Midbrain (tissue), 1 donor: ENCODE measurements around the gene DNAH11.
"Not testable (repeated sequence)": the region's sequence is repeated elsewhere in the genome, so short reads cannot be mapped to it uniquely, and the experiment has no call there.

ENCODE experiments used
- DNase-seq: peaks from one replicate; lab custom pipeline; 2025; lab: John Stamatoyannopoulos, UW

Gene DNAH11

GRCh38 chr7:21718391-21718790 is 175.6 kb downstream of the DNAH11 start:
- no peak for DNase-seq

- DNase-seq: no peak
Measured at GRCh38 chr7:21719846-21720245, 177.0 kb downstream of the DNAH11 start.

GRCh38 chr7:21722371-21722770 is 179.5 kb downstream of the DNAH11 start:
- no peak for DNase-seq

GRCh38 chr7:21724562-21724961 is 181.7 kb downstream of the DNAH11 start:
- no peak for DNase-seq

DNA sequence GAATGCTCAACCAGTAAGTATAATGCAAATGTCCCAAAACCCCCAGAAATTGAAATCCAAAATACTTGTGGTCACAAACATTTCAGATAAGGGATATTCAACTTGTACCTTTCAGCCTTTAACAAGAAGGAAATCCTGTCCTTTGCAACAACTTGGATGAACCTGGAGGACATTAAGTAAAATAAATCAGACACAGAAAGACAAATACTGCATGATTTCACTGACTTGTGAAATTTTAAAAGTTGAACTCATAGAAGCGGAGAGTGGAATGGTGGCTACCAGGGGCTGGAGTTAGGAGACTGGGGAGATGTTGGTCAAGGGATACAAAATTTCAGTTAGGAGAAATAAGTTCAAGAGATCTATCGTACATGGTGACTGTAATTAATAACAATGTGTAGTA is 187.6 kb downstream of the DNAH11 start:
- DNase-seq: no peak

DNA sequence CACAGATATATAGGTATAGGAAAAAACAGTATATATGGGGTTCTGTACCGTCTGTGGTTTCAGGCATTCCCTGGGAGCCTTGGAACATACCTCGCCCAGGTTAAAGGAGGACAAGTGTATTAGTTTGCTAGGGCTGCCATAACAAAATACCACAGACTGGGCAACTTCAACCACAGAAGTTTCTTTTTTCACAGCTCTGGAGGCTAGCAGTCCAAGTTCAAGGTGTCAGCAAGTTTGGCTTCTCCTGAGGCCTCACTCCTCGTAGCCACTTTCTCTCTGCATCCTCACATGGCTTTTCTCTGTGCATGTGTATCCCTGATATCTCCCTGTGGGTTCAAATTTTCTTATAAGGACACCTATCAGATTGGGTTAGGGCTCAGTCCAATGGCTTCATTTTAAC is 189.1 kb downstream of the DNAH11 start:
- no peak for DNase-seq

GRCh38 chr7:21732956-21733355 is 190.1 kb downstream of the DNAH11 start:
- DNase-seq: not testable (repeated sequence)

- DNase-seq: no peak
Measured at GRCh38 chr7:21733837-21734236, 191.0 kb downstream of the DNAH11 start.

GRCh38 chr7:21743493-21743892 is 200.7 kb downstream of the DNAH11 start:
- no peak for DNase-seq

- no peak for DNase-seq
Measured at GRCh38 chr7:21746949-21747348, 204.1 kb downstream of the DNAH11 start.

GRCh38 chr7:21747806-21748205 is 205.0 kb downstream of the DNAH11 start:
- no peak for DNase-seq

GRCh38 chr7:21749378-21749777 is 206.5 kb downstream of the DNAH11 start:
- no peak for DNase-seq

DNA sequence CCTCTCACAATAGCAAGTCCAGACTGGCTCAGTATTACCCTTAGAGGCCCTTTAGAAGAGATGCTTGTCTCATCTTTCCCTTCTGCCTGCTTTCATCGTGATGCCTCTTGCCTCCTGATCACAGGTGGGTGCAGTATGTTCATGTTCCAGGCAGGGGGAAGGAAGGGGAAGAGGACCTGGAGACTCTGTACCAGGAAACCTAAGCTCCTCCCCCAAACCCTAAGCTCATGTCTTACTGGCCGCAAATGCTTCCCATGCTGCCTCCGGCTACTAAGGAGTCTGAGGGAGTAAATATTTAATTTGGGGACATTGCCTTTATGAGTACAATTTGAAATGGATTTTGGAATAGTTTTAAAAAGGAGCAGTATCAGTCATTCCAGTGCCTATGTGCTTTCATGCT is 210.2 kb downstream of the DNAH11 start:
- no peak for DNase-seq

GRCh38 chr7:21754963-21755362 is 212.1 kb downstream of the DNAH11 start:
- no peak for DNase-seq

DNA sequence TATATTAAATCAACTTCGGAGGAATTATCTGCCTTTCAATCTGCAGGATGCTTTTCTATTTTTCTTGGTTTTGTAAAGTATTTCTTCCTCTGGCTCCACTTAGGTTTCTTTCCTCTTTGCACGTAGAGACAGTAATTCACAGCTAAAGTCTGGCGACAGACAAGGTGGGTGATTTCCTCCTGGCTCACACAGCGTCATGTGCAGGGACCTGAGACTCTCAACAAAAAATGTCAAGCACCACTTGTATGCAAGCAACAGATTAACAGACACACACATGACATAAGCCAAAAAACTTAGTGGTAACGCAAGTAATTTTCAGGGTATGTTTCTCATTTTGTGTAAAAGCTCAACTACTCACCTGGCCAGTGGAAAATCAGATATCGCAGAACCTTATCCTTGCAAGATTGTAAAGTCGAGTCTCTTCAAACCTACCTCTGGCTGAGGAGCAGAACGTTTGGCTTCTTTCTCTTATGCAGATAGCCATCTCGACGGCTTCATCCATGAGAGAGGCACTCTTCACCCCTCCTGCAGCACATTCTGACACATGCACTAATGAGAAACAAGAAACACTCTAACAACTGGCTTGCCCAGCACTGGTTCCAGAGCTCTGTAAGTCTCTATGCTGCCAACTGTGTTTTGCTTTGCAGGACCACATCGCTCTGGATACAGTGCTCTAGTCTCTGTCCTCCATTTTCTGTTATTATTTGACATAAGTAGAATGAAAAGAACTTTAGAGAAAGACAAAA is 214.9 kb downstream of the DNAH11 start:
- DNase-seq: no peak

- DNase-seq: no peak
Measured at GRCh38 chr7:21758286-21758685, 215.4 kb downstream of the DNAH11 start.

- no peak for DNase-seq
Measured at GRCh38 chr7:21762469-21762868, 219.6 kb downstream of the DNAH11 start.

- DNase-seq: no peak
Measured at GRCh38 chr7:21763818-21764217, 221.0 kb downstream of the DNAH11 start.

- no peak for DNase-seq
Measured at GRCh38 chr7:21766218-21766617, 223.4 kb downstream of the DNAH11 start.

- peak; percentile 38 for DNase-seq
Measured at GRCh38 chr7:21767300-21767900, 224.6 kb downstream of the DNAH11 start.

GRCh38 chr7:21768279-21768678 is 225.4 kb downstream of the DNAH11 start:
- no peak for DNase-seq

DNA sequence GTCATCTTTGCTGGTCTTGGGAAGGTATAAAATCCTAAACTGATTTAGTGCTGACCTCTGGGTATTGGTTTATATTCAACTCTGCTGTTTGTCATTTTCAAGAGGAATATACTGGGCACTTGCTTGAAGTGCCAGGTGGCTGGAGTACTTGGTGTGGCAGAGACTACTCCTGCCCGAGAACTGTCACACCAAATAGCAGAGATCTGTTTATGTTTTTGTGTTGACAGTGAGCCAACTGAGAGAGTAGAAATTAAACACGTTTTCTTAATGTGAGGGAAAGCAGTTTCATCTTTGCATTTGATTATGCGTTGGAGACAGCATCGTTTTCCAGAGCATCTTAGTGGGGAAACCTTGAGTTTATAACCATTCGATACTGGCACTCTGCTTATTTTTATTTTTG is 228.4 kb downstream of the DNAH11 start:
- DNase-seq: no peak

DNA sequence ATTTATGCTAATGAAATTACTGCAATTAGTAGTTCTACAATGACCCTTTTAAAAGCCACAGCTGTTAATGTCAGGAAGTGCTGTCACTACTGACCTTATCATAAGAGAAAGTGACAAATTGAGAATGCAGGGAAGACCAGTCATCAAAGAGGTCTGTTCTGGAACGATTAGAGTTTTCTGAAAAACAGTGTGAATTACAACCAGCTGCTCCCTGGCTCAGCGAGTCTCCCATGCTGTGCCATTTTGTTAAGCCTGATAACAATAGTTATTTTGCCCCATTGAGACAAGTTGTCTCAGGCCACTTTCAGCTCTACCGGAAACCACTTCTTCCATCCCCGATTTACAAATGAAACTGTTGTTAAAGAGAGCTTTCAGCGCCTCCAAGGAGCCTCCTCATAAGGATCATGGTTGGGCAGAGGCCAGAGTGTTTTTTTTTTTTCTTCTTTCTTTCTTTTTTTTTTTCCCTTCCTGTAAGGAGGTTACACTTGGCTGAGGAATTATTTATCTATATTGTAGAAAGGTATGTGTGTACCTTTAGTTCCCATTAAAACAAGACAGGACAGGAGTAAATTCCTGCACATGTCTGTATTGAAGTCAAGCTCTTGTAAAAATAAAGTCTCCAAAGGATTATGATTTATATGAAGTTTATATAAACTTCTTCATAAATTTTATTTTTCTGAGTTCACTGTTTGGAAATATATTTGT is 229.2 kb downstream of the DNAH11 start:
- DNase-seq: peak; percentile 29
